Vagina (tissue), 2 donors: ENCODE results near the gene SSTR5. TPM values are rescaled to one million over a fixed set of nuclear protein-coding genes. Genes with fewer than 3 reads are reported as not detected.

Source experiments
- DNase-seq, 2 donors: peaks; one replicate each; pipeline ENCODE4 v3.0.0-alpha.2; 2017; ENCODE audit errors: extremely low spot score in 2 of 2
- H3K27ac ChIP-seq: fragments of 200-600 bp; sonication (generic); one replicate; pipeline ENCODE4 v1.5.1; 2019
- H3K27me3 ChIP-seq: fragments of 200-600 bp; sonication (generic); one replicate; pipeline ENCODE4 v1.5.1; 2019
- H3K36me3 ChIP-seq, 2 donors: fragments of 200-600 bp; sonication (generic); one replicate each; pipeline ENCODE4 v1.5.1; 2017 to 2019
- H3K4me1 ChIP-seq: fragments of 200-600 bp; sonication (generic); one replicate; pipeline ENCODE4 v1.5.1; 2019
- H3K4me3 ChIP-seq, 2 donors: fragments of 200-600 bp; sonication (generic); 1 replicate in 1 of 2; 2 replicates in 1 of 2; pipeline ENCODE4 v1.5.1; 2016 to 2019
- H3K9me3 ChIP-seq: fragments of 200-600 bp; sonication (generic); one replicate; pipeline ENCODE4 v1.5.1; 2019
- CTCF ChIP-seq, 3 experiments: fragments of 450-650 bp in 2 of 3; fragments of 200-600 bp in 1 of 3; sonication (generic) in 1 of 3; IDR thresholded peaks; one replicate each; pipeline ENCODE4 v1.5.1; 2017 to 2019; ENCODE audit warnings: antibody characterized with exemption in 3 of 3, mild to moderate bottlenecking in 2 of 3, moderate library complexity in 2 of 3
- POLR2A ChIP-seq, 2 donors: fragments of 450-650 bp; IDR thresholded peaks; one replicate each; pipeline ENCODE4 v1.6.1; 2017; ENCODE audit warnings: antibody characterized with exemption in 2 of 2, mild to moderate bottlenecking in 2 of 2, moderate library complexity in 2 of 2
- POLR2AphosphoS5 ChIP-seq, 2 donors: sonication (generic); formaldehyde crosslinking; IDR thresholded peaks; one replicate each; pipeline ENCODE4 v1.9.0; 2017; ENCODE audit warnings: antibody characterized with exemption in 2 of 2, mild to moderate bottlenecking in 2 of 2, low read depth in 1 of 2; ENCODE audit not compliant: insufficient read depth in 1 of 2
- intact Hi-C: fragments of 100-400 bp; cut with DNase I; formaldehyde crosslinking; loops from one replicate; pipeline ENCODE4 v1.15.1; 2023
- total RNA-seq: library from RNA; depleted of rRNA; stranded (reverse); fragments of >200 nt; gene quantifications from one replicate; pipeline ENCODE4 v1.2.3, GENCODE V29; 2016

SSTR5 gene
- total RNA-seq, 1 donor from 2014 or later, result 0.98 TPM

GRCh38 chr16:1067629-1068028 is 4.9 kb upstream of the SSTR5 start:
- no peaks in the 10 kb centered on the region for H3K4me1 ChIP-seq
- no peak overlapping the region for H3K4me3 ChIP-seq
- H3K36me3 ChIP-seq, result no peaks in the 10 kb centered on the region
- intact Hi-C loops, result no loop called here
- no peak overlapping the region for H3K27ac ChIP-seq
- H3K9me3 ChIP-seq, result no peaks in the 10 kb centered on the region
- H3K27me3 ChIP-seq, result no peaks in the 10 kb centered on the region
- no peak for DNase-seq
- TF ChIP-seq CTCF (IDR thresholded peaks at IDR 0.05) (no peak), POLR2A (IDR thresholded peaks at IDR 0.05) (no peak), POLR2AphosphoS5 (IDR thresholded peaks at IDR 0.05; ENCODE audit: insufficient read depth in 1 of 2, low read depth in 1 of 2) (no peak)

GRCh38 chr16:1068451-1068850 is 4.1 kb upstream of the SSTR5 start:
- intact Hi-C loops, result no loop called here
- H3K36me3 ChIP-seq, result no peaks in the 10 kb centered on the region

GRCh38 chr16:1069154-1069553 is 3.4 kb upstream of the SSTR5 start:
- no peaks in the 10 kb centered on the region for H3K27me3 ChIP-seq
- intact Hi-C loops, result no loop called here

More at GRCh38 chr16:1068451-1068850, 4.1 kb upstream of the SSTR5 start:
- Histone ChIP-seq H3K27ac (no peak overlapping the region), H3K9me3 (no peaks in the 10 kb centered on the region), H3K4me1 (no peaks in the 10 kb centered on the region), H3K27me3 (no peaks in the 10 kb centered on the region), H3K4me3 (no peak overlapping the region)
- TF ChIP-seq POLR2AphosphoS5 (IDR thresholded peaks at IDR 0.05; ENCODE audit: insufficient read depth in 1 of 2, low read depth in 1 of 2), result no peak
- TF ChIP-seq CTCF (IDR thresholded peaks at IDR 0.05), result no peak
- TF ChIP-seq POLR2A (IDR thresholded peaks at IDR 0.05), result no peak
- DNase-seq, result no peak

GRCh38 chr16:1070084-1070863 is 2.3 kb upstream of the SSTR5 start:
- no peak overlapping the region for H3K4me3 ChIP-seq
- no peaks in the 10 kb centered on the region for H3K36me3 ChIP-seq
- H3K9me3 ChIP-seq, result no peaks in the 10 kb centered on the region
- TF ChIP-seq POLR2A (IDR thresholded peaks at IDR 0.05) (no peak), CTCF (IDR thresholded peaks at IDR 0.05) (no peak), POLR2AphosphoS5 (IDR thresholded peaks at IDR 0.05; ENCODE audit: insufficient read depth in 1 of 2, low read depth in 1 of 2) (no peak)
- intact Hi-C loops, result no loop called here
- no peak overlapping the region for H3K27ac ChIP-seq
- H3K4me1 ChIP-seq, result no peaks in the 10 kb centered on the region
- no peak for DNase-seq
- no peaks in the 10 kb centered on the region for H3K27me3 ChIP-seq

More at GRCh38 chr16:1069154-1069553, 3.4 kb upstream of the SSTR5 start:
- H3K9me3 ChIP-seq, result no peaks in the 10 kb centered on the region
- H3K36me3 ChIP-seq, result no peaks in the 10 kb centered on the region
- H3K4me1 ChIP-seq, result no peaks in the 10 kb centered on the region
- DNase-seq, result no peak
- no peak overlapping the region for H3K27ac ChIP-seq
- no peak for TF ChIP-seq POLR2A (IDR thresholded peaks at IDR 0.05)
- TF ChIP-seq CTCF (IDR thresholded peaks at IDR 0.05), result no peak
- TF ChIP-seq POLR2AphosphoS5 (IDR thresholded peaks at IDR 0.05; ENCODE audit: insufficient read depth in 1 of 2, low read depth in 1 of 2), result no peak
- no peak overlapping the region for H3K4me3 ChIP-seq

GRCh38 chr16:1070864-1071408 is 1.6 kb upstream of the SSTR5 start:
- no peak for DNase-seq
- H3K27ac ChIP-seq, result no peak overlapping the region
- H3K4me3 ChIP-seq, result no peak overlapping the region
- intact Hi-C loops, result no loop called here
- H3K4me1 ChIP-seq, result no peaks in the 10 kb centered on the region
- TF ChIP-seq POLR2AphosphoS5 (IDR thresholded peaks at IDR 0.05; ENCODE audit: insufficient read depth in 1 of 2, low read depth in 1 of 2) (no peak), CTCF (IDR thresholded peaks at IDR 0.05) (no peak), POLR2A (IDR thresholded peaks at IDR 0.05) (no peak)
- H3K9me3 ChIP-seq, result no peaks in the 10 kb centered on the region
- H3K36me3 ChIP-seq, result no peaks in the 10 kb centered on the region
- no peaks in the 10 kb centered on the region for H3K27me3 ChIP-seq
